ENCODE results near the gene FAM216A.
"Not testable (repeated sequence)": the region's sequence is repeated elsewhere in the genome, so short reads cannot be mapped to it uniquely, and the experiment has no call there.

The FAM216A gene, protein sequence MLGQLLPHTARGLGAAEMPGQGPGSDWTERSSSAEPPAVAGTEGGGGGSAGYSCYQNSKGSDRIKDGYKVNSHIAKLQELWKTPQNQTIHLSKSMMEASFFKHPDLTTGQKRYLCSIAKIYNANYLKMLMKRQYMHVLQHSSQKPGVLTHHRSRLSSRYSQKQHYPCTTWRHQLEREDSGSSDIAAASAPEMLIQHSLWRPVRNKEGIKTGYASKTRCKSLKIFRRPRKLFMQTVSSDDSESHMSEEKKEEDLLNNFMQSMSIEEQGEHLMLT

DNA sequence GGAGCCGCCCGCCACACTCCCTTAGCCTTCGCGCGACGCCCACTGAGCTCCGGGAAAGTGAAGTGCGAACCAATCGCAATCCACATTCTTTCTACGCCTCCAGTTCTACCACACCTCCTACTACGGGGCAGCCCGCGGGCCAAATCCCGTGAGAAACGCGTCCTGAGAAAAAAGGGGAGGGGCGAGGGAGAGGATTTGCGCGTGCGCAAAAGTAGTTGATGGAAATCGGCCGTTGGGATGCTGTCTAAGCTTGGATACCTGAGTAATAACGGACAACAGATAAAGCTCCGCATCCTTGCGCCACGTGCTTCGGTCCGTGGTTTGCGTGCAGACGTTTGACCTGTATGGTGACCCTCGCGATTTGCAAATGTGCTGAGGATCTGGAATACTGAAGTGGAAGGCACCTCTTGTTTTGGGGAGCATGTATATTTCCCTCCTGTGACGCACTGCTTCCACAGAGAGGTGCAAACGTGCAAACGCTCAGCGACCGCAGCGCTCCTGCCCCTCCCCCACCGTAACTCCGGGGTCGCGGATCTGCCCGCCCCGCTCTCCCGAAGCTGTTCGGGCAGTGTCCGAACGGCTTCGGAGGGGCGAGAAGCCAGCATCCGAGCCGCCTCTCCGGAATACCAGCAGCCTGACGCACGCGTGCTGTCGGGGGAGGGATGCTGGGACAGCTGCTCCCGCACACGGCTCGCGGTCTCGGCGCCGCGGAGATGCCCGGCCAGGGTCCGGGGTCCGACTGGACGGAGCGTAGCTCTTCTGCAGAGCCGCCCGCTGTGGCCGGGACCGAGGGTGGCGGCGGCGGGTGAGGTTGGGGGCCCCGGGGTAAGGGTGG lies at the start of gene FAM216A, which contains the start of gene GPN3:
Gene FAM216A (plus strand): TSS at position 632 of the 835 bp plus-strand sequence. CDS start 31 bp downstream, at position 663.
Gene GPN3 (minus strand): TSS at position 44 of the 835 bp plus-strand sequence. CDS start 54 bp downstream, outside the sequence.
- DNase-seq (ENCODE audit: low read depth): peak; percentile 93

DNA sequence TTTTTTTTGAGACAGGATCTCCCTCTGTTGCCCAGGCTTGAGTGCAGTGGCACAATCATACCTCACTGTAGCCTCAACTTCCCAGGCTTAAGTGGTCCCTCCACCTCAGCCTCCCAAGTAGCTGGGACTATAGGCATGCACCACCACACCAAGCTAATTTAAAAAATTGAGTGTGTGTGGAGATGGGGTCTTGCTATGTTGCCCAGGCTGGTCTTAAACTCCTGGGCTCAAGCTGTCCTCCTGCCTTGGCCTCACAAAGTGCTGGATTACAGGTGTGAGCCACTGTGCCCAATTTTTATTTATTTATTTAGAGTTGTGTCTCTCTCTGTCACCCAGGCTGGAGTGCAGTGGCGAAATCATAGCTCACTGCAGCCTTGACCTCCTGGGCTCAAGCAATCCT lies 48.0 kb upstream of the FAM216A start:
- not testable (repeated sequence) for DNase-seq (ENCODE audit: low read depth)

DNA sequence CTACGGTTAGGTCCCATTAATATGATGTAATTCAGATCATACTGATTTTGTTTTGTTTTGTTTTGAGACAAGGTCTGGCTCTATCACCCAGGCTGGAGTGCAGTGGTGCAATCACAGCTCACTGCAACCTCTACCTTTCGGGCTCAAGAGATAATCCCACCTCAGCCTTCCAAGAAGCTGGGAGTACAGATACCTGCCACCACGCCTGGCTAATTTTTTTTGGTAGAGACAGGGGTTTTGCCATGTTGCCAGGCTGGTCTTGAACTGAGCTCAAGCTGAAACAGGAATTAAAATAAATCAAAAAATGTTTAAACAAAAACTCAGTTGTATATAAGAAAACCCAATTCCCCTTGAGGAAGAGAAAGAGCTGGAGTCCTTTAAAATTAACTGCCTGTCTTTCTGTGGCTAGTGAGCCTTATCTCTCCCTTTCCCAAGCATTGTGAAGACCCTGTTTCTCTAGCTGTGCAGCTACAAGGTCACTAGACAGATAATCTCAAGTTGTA lies 47.4 kb upstream of the FAM216A start:
- DNase-seq (ENCODE audit: low read depth): no peak

DNA sequence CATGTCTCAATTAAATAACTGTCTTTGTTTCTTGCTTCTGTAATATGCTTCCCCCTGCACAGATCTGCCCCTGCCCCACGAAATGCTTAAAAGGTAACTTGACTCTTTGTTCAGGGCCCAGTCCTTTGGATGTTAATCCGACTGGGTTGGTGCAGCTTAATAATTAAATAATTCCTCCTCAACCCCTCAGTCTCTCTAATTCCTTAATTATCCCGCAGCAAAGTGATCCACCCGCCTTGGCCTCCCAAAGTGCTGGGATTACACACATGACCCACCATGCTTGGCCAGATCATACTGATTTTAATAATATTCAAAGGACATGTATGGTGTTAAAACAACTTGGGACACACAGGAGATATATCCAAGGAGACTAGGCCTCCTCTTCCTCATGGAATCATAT lies 46.9 kb upstream of the FAM216A start:
- no peak for DNase-seq (ENCODE audit: low read depth)

DNA sequence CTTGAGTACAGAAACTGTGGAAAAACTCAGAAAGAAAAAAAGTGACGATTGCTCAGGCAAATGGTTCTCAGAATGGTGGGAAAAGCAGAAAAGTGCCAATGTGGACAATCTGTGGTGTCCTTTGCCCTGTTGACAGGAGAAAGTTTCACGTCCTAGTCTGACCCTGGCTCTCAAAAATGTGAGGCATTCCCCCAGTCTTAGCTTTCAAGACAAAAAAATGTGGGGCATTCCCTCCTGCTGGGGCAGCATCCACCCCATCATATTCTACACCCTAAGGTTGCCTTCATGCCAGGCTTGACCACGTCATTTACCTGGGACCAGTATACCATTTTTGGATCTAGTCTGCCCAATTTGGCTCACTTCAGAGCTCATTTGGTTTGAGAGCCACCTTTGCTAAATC lies 44.4 kb upstream of the FAM216A start:
- no peak for DNase-seq (ENCODE audit: low read depth)

DNA sequence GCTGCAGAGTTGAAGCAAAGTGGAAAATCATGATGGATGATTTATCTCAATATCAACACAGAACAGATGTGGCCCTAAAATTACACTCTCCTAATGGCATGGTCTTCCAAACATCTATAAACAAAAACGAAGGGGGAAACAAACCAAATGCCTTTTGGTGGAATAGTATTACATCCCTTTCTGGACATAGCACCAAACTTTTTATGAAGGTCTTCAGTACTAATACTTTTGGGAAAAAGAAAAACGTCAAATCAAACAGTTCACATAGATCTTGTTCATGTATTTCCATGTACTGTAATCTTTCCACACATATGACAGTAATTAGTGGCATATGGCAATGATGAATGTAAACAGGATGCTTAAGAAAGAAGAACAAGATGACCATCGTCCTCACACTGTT lies 42.2 kb upstream of the FAM216A start:
- no peak for DNase-seq (ENCODE audit: low read depth)

DNA sequence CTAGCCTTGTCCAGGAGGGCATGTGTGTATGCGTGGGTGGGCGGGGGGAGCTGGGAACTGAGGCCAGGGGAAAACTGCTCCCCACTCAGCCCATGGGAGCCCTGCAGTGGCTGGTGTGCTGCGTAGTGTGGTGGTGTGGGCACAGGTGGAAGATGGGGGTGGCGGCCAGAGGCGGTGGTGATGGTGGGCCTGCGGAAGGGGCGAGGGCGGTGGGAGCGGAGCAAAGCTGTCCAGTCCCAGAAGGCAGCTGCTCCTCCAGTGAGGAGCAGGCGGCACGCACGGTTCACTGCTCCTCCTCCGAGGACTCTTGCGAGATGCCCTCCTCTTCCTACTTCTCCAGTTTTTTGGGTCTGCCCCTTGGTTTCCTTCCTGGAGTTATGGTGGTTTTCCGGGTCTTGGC lies 39.0 kb upstream of the FAM216A start:
- DNase-seq (ENCODE audit: low read depth): not testable (repeated sequence)

DNA sequence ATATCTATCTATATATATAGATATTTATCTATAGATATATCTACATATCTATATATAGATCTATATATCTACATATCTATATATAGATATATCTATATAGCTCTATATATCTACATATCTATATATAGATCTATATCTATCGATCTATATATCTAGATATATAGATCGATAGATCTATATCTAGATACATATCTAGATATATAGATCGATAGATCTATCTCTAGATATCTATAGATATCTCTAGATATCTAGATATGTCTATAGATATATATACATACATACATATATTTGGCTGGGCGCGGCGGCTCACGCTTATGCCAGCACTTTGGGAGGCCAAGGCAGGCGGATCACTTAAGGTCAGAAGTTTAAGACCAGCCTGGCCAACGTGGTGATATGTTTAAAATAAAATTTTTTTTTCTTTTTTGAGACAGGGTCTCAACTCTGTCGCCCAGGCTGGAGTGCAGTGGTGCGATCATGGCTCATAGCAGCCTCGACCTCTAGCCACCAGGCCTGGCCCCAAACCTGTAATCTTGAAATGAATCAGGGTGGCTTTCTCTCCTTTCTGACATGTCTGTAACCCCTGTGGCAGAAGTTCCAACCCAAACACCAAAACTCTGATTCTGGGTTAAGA lies 36.6 kb upstream of the FAM216A start:
- no peak for DNase-seq (ENCODE audit: low read depth)

DNA sequence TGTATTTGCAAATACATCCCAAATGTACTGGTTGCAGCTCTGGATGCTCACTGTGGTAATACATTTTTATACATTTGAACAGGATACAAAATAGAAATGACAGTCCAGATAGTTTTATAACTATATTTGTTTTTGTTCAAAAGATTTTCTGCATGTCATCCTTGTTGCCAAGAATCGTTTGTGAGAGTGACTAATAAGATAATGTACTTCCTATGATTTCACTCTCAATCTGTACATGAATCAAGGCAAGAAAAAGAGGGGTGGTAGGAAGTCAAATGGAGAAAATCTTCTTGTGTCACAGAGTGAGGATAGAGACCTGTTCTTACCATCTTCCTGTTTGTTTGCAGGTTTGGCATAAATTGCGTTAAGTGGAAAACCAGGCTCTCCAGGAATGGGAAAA lies 32.4 kb upstream of the FAM216A start:
- no peak for DNase-seq (ENCODE audit: low read depth)

DNA sequence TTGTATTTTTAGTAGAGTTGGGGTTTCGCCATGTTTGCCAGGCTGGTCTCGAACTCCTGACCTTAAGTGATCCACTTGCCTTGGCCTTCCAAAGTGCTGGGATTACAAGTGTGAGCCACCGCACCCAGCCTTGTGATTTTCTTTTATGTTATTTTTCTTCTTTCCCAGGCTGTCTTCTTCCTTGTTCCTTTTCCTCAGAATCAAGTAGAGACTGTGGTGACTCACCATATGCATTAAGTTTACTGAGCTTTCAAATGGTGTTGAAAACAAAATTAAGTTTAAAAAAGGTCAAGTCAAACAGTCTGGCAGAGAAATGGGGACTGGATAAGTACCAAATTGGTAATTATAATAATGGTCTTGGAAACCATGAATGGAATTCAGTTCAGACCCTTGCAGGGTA lies 24.2 kb upstream of the FAM216A start:
- DNase-seq (ENCODE audit: low read depth): no peak

DNA sequence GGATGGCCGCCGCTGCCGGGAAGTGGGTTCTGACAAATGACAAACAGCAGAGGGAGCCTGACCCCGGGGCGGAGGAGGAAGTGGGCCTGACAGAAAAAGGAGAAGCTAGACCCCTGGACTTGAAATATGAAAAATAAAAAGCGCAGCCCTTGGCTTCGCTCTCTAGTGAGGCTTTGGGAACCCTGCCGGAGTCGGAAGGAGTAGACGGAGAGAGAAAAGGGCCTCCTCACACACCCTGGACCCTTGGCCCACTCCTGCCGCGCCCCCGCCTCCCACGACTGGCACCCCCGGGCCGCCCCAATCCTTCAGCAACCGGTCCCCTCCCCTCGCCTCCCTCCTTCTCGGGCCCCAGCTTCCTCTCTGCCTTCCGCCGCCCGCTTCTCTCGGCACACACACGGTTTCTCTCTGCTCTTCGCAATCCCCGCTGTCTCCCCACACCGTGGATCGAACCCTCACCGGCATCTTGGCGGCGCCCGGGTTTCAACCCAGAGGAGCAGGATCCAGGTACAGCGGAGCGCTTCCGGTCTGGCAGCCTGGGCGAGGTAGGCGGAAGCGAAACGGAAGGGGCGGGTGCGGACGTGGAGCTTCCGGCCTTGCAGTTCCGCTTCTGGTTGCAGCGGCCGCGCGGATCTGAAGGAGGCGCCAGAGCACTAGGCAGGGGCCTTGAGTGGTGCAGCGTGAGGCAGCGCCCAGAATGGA lies 18.7 kb upstream of the FAM216A start, which contains the start of gene ARPC3:
Gene ARPC3 (minus strand): TSS at position 539 of the 699 bp plus-strand sequence. CDS start 77 bp downstream, at position 462.
- DNase-seq (ENCODE audit: low read depth): peak; percentile 92

DNA sequence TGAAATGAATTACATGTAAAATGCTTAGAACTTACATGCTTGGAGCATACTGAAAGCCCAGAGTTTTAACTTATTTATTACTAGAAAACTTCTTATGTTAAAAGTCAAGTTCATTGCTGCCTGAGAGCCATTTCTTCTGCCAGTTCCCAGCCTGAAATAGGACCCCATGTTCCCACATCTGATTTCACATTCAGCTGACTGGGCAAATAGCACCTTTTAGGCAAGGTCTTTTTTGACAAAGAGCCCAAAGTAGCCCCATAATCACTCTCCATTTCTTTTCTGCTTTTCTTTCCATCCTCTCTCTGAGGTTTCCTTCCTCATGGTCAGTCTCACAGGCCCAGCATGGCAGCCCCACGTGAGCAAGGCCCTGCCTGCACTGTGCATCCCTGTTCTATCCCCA lies 17.4 kb upstream of the FAM216A start:
- no peak for DNase-seq (ENCODE audit: low read depth)

DNA sequence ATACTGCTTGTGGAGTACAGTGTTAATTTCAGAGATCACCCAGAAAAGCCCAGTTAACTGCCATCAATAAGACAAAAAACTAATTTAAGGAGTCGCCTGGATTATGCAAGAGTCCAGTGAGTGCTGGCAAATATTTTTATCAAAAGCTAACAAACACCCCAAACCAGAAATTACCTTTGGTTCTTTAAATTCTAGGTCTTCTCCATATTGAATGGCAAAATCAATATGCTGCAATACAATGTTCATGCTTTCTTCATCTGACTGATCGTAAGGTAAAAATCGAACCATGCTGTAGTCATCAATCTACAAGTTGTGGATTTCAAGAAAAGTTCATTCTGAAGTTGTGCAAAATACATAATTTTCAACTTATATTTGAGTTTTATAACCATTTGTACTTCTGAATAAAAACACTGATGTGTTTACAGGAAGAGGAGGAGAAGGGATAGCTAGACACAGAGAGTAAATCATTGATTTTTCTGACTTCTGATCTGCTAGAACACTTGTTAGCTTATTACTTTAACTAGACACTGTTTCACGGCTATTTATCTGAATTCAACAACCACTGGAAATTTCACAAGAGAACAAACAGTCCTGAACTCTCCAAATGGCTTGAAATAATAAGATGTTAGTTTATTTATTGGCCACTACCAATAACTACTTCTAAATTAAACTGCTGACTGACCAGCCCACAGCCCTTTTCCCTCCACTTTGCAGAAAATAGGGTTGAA lies 14.9 kb upstream of the FAM216A start:
- no peak for DNase-seq (ENCODE audit: low read depth)

DNA sequence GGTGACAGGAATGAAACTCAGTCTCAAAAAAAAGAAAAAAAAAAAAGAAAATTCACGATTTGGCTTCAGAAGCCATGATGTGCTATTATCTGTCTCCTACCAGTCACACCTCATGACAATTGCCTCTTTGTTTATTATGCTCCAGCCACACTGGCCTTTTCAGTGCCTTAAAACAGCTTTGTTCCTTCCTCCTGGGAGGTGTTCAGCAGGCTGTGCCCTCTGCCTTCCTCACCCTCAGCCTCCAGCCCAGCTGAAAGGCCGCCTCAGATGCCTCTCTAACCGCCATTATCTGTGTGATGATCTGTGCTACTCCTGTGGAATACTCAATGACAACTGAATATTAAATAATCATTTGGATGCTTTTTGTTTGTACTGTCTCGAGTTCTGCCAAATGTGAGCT lies 9.9 kb upstream of the FAM216A start:
- no peak for DNase-seq (ENCODE audit: low read depth)

DNA sequence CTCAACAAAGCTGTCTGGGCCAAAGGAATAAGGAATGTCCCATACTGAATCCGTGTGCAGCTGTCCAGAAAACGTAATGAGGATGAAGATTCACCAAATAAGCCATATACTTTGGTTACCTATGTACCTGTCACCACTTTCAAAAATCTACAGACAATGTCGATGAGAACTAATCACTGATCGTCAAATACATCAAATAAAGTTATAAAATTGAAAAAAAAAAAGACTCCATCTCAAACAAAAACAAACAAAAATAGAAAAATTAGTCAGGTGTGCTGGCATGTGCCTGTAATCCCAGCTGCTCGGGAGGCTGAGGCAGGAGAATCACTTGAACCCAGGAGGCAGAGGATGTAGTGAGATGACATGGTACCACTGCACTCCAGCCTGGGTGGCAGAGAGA lies 7.5 kb upstream of the FAM216A start:
- not testable (repeated sequence) for DNase-seq (ENCODE audit: low read depth)

DNA sequence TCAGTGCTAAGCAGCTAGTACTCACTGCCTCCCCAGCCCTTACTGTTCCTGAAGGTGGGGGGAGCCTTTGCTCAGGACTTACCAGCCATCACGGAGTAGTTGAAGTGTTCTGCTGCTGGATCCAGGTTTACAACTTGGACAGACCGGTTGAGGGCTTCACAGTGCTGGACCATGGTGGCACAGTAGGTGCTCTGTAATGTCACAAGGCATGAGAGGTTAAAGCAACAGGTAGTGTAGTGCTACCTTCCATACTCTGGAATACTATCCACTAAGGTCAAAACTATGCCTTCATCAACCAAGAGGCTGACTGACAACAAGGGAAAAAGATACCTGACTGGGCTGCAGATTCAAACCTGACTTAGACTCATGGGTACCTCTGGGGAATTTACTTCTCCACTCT lies 3.6 kb upstream of the FAM216A start:
- no peak for DNase-seq (ENCODE audit: low read depth)

DNA sequence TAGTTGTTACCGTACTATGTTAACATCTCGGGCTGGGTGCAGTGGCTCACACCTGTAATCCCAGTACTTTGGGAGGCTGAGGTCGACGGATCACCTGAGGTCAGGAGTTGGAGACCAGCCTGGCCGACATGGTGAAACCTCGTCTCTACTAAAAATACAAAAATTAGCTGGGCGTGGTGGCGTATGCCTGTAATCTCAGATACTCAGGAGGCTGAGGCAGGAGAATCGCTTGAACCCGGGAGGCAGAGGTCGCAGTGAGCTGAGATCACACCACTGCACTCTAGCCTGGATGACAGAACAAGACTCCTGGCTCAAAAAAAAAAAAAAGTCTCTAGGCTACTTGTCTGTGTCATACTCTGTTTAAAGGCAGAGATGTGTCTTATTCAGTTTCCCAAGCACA lies 2.9 kb upstream of the FAM216A start:
- DNase-seq (ENCODE audit: low read depth): not testable (repeated sequence)

DNA sequence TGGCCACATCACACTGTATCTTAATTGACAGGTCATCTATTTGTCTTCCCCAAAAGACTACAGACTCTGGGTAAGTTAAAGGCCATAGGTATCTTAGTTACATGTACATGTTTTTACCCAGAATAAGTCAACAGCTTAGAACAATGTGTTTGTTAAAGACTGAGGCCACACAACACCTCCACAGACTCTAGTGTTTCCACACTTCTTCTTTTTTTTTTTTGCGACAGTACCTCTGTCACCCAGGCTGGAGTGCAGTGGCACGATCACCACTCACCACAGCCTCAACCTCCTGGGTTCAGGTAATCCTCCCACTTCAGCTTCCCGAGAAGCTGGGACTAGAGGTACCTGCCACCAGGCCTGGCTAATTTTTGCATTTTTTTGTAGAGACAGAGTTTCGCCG lies 1.9 kb upstream of the FAM216A start:
- no peak for DNase-seq (ENCODE audit: low read depth)

DNA sequence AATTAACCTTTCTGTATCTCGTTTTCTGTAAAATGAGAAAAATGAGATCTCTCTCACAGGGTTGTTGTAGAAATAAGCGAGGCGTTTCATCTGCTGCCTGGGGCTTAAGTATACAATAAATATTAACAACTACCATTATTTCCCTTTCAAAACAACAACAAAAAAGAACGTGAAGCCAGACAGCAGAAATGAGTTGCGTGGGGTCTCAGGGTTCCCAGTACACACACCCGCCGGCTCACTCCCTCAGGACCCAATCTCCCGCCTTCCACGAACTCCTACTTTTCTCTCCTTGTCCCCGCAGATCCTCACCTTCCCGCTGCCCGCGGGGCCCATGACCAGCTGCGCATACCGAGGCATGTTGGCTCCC lies 815 bp upstream of the FAM216A start:
- DNase-seq (ENCODE audit: low read depth): no peak

DNA sequence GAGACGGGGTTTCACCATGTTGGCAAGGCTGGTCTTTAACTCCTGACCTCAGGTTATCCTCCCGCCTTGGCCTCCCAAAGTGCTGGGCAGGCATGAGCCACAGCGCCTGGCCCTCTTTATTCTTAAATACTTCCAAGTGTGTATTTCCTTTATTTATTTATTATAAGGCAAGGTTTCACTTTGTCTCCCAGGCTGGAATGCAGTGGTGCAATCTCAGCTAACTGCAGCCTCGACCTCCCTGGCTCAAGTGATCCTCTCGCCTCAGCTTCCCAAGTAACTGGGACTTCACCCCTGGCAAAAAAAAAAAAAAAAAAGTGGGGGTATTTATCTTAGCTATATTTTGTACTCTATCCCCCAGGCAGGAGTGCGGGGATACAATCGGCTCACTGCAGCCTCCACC lies 6.8 kb downstream of the FAM216A start:
- DNase-seq (ENCODE audit: low read depth): no peak

DNA sequence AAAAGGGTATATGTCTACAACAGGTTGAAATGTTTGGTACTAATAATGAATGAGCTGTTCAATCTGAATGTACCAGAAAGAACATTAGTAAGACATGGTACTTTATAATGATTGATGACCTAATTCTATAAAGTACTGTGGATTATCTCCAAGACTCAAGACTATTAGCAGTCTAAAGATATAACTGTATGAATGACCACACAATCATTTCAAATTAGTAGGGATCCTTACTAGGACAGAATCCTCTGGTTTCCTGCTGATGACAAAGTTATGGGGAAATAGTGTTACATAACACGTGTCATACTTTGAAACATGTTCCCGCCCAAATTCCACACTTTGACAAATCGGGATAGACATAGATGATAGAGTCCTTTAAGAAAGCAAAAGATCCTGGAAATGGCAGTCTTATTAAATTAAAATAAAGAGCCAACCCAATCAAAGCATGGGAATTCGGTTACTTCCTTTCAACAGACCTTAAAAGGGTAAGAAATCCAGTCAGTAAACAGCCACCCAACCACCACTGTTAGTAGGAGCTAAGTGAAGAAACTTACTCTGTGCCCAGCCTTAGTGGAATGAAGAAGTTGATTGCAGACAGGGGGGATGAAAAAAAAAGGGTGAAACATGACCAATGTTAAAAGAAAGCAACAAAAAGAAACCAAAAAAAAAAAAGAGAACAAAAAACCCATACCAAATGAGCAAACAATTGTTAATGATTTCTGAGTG lies 30.5 kb downstream of the FAM216A start:
- DNase-seq (ENCODE audit: low read depth): no peak

Measured in activated T-cell treated with anti-CD3 and anti-CD28 coated beads for 24 hours (primary cell).